A549 (cell line): Measurements from ENCODE around the gene PLEKHA7. TPM values are rescaled to one million over a fixed set of nuclear protein-coding genes. Genes with fewer than 3 reads are reported as not detected.

Source experiments
- ATAC-seq, 2 experiments: fragments of 200-7000 bp in 1 of 2; fragments of >200 bp in 1 of 2; cut with Nextera tagmentation in 1 of 2; cut with Tn5 transposase in 1 of 2; 3 replicates each; pipeline versions ENCODE4 v1.8.0 to v1.9.1; 2018 to 2020; ENCODE audit warnings: mild to moderate bottlenecking in 1 of 2, moderate library complexity in 1 of 2
- CTCF ChIA-PET: fragments of 300-600 bp; sonication (Branson Sonifier 250); formaldehyde crosslinking; extraction: SDS; loops from one replicate; lab custom pipeline; 2021; ENCODE audit warnings: antibody characterized with exemption, inconsistent platforms; lab: Yijun Ruan, JAX
- POLR2A ChIA-PET: fragments of 350-600 bp; formaldehyde crosslinking; extraction: SDS; loops from one replicate; lab custom pipeline; 2021; ENCODE audit warnings: antibody characterized with exemption, inconsistent platforms; lab: Yijun Ruan, JAX
- DNase-seq, 2 experiments: peaks; one replicate each; pipeline versions ENCODE4 v3.0.0 to v3.0.0-alpha.2; 2011 to 2016; ENCODE audit warnings: low read depth in 1 of 2, low spot score in 1 of 2
- FAIRE-seq: peaks from 2 replicates; lab custom pipeline; 2011; peaks lifted over from hg19 to GRCh38; lab: Jason Lieb, UNC
- H3K27ac ChIP-seq, 2 experiments: fragments of >200 bp; sonication (Bioruptor Twin); formaldehyde crosslinking; 3 replicates each; pipeline ENCODE4 v1.5.1; 2016 to 2017
- H3K4me1 ChIP-seq: fragments of >200 bp; sonication (Bioruptor Twin); formaldehyde crosslinking; 3 replicates; pipeline ENCODE4 v1.6.1; 2016
- H3K4me2 ChIP-seq: fragments of >200 bp; sonication (Bioruptor Twin); formaldehyde crosslinking; 3 replicates; pipeline ENCODE4 v1.6.1; 2016
- H3K4me3 ChIP-seq: fragments of >200 bp; sonication (Bioruptor Twin); formaldehyde crosslinking; 3 replicates; pipeline ENCODE4 v1.5.1; 2016
- H3K9me3 ChIP-seq: fragments of >200 bp; sonication (Bioruptor Twin); formaldehyde crosslinking; 3 replicates; pipeline ENCODE4 v1.6.1; 2016
- BHLHE40 ChIP-seq: IDR thresholded peaks from 2 replicates; pipeline ENCODE4 v1.6.1; 2012; ENCODE audit warnings: low read depth, low read length, inconsistent platforms
- CBX2 ChIP-seq: fragments of 200-600 bp; sonication (generic); IDR thresholded peaks from 2 replicates; pipeline ENCODE4 v1.6.1; 2016; ENCODE audit warnings: low read depth, mild to moderate bottlenecking, borderline replicate concordance
- CEBPB ChIP-seq, 2 experiments: fragments of >200 bp in 1 of 2; sonication (Bioruptor Twin) in 1 of 2; formaldehyde crosslinking in 1 of 2; IDR thresholded peaks; 2 replicates each; pipeline ENCODE4 v1.6.1; 2012 to 2016
- CHD2 ChIP-seq: fragments of 150-350 bp; IDR thresholded peaks from 2 replicates; pipeline ENCODE4 v1.6.1; 2014; ENCODE audit warnings: low read length; ENCODE audit not compliant: partially characterized antibody
- CHD4 ChIP-seq: fragments of 200-600 bp; sonication (generic); IDR thresholded peaks from 2 replicates; pipeline ENCODE4 v1.6.1; 2016; ENCODE audit warnings: antibody characterized with exemption, mild to moderate bottlenecking, borderline replicate concordance
- EP300 ChIP-seq, 2 experiments: fragments of >200 bp; sonication (Bioruptor Twin); formaldehyde crosslinking; IDR thresholded peaks; 2 replicates in 1 of 2; 3 replicates in 1 of 2; pipeline ENCODE4 v1.6.1; 2016 to 2017
- ESRRA ChIP-seq: fragments of 150-350 bp; IDR thresholded peaks from 2 replicates; pipeline ENCODE4 v1.6.1; 2014; ENCODE audit warnings: mild to moderate bottlenecking, low read length, borderline replicate concordance
- FOSB ChIP-seq: fragments of 250-450 bp; sonication (Bioruptor Pico); IDR thresholded peaks from 2 replicates; pipeline ENCODE4 v1.5.0; 2020; ENCODE audit warnings: mild to moderate bottlenecking, moderate library complexity
- FOSL2 ChIP-seq, 2 experiments: fragments of 450-650 bp in 1 of 2; fragments of >200 bp in 1 of 2; sonication (Bioruptor Twin) in 1 of 2; formaldehyde crosslinking; IDR thresholded peaks; 2 replicates each; pipeline versions ENCODE4 v1.5.0 to v1.6.1; 2016 to 2020; ENCODE audit warnings: mild to moderate bottlenecking in 1 of 2, moderate library complexity in 1 of 2
- GATA3 ChIP-seq: IDR thresholded peaks from 2 replicates; pipeline ENCODE4 v1.6.1; 2012; ENCODE audit warnings: borderline replicate concordance
- HES2 ChIP-seq: fragments of >200 bp; sonication (Bioruptor Twin); formaldehyde crosslinking; IDR thresholded peaks from 2 replicates; pipeline ENCODE4 v1.6.1; 2016
- KDM1A ChIP-seq: fragments of 200-600 bp; sonication (generic); IDR thresholded peaks from 2 replicates; pipeline ENCODE4 v1.6.1; 2016; ENCODE audit warnings: low read depth, mild to moderate bottlenecking
- NFE2L2 ChIP-seq: fragments of 150-350 bp; conservative IDR thresholded peaks from 2 replicates; pipeline ENCODE4 v1.6.1; 2014; ENCODE audit warnings: low read length
- NR3C1 ChIP-seq: fragments of >200 bp; sonication (Bioruptor Twin); formaldehyde crosslinking; IDR thresholded peaks from 3 replicates; pipeline ENCODE4 v1.6.1; 2017
- POLR2A ChIP-seq: IDR thresholded peaks from 2 replicates; pipeline ENCODE4 v1.6.1; 2012; ENCODE audit warnings: mild to moderate bottlenecking, low read length
- SMC3 ChIP-seq: fragments of >200 bp; sonication (Bioruptor Twin); formaldehyde crosslinking; IDR thresholded peaks from 3 replicates; pipeline ENCODE4 v1.6.1; 2018; ENCODE audit warnings: inconsistent platforms
- TP53 ChIP-seq: fragments of 250-450 bp; sonication (Bioruptor Pico); IDR thresholded peaks from 2 replicates; pipeline ENCODE4 v1.5.0; 2021; ENCODE audit warnings: mild to moderate bottlenecking, moderate library complexity
- ZC3H11A ChIP-seq: fragments of 450-650 bp; IDR thresholded peaks from 2 replicates; pipeline ENCODE4 v1.6.1; 2014; ENCODE audit warnings: antibody characterized with exemption, mild to moderate bottlenecking
- WGBS: methylation state at CpG from one replicate; pipeline ENCODE4 v1.1.6; 2017; ENCODE audit errors: missing lambda C conversion rate; 5-methylcytosine and 5-hydroxymethylcytosine counted together
- polyA plus RNA-seq, 4 experiments: library from polyadenylated mRNA; depleted of rRNA in 3 of 4; stranded (reverse); fragments of >200 nt; fragmentation: RNase III in 1 of 4; extraction: RNeasy Plus Mini Kit Qiagen cat#74134 plus additional on column Dnase treatment in 1 of 4; gene quantifications; 2 replicates in 3 of 4; 3 replicates in 1 of 4; pipeline ENCODE4 v1.2.3, GENCODE V29; 2011 to 2017
- TF ChIP-seq, protein P1 (sequence below): fragments of 250-450 bp; sonication (Bioruptor Pico); IDR thresholded peaks from 2 replicates; pipeline ENCODE4 v1.5.0; 2021; ENCODE audit warnings: mild to moderate bottlenecking, moderate library complexity, borderline replicate concordance
- TF ChIP-seq, protein P2 (sequence below): IDR thresholded peaks from 2 replicates; pipeline ENCODE4 v1.6.1; 2012
- TF ChIP-seq, protein P3 (sequence below): IDR thresholded peaks from 2 replicates; pipeline ENCODE4 v1.6.1; 2012; ENCODE audit warnings: low read depth, borderline replicate concordance
- TF ChIP-seq, protein P4 (sequence below): fragments of 450-650 bp; IDR thresholded peaks from 2 replicates; pipeline ENCODE4 v1.6.1; 2014; ENCODE audit warnings: antibody characterized with exemption
- TF ChIP-seq, protein P5 (sequence below): fragments of 200-600 bp; sonication (generic); IDR thresholded peaks from 2 replicates; pipeline ENCODE4 v1.6.1; 2016; ENCODE audit warnings: antibody characterized with exemption, mild to moderate bottlenecking, moderate library complexity

PLEKHA7 gene
- polyA plus RNA-seq, 2 of the 4 experiments (the other 2 are of a cell fraction) = 8.7 to 13.8 TPM

GRCh38 chr11:16804104-16804947, 209.9 kb downstream of the PLEKHA7 start:
- H3K4me2 ChIP-seq = no peak overlapping the region
- ATAC-seq (no peak), DNase-seq (no peak), FAIRE-seq (no peak)
- no peak overlapping the region for H3K4me3 ChIP-seq
- peaks cover 27% of the 10 kb centered on the region for H3K4me1 ChIP-seq
- POLR2A ChIA-PET = no interaction called here
- H3K9me3 ChIP-seq = no peaks in the 10 kb centered on the region
- H3K27ac ChIP-seq = no peak overlapping the region
- CTCF ChIA-PET = interaction anchor here (1.3 to 1.8 kb wide), 2 partner anchors 9 to 19 kb away, joined by 3 to 7 read pairs; no protein-coding TSS in a partner anchor
- TF ChIP-seq, protein P1, sequence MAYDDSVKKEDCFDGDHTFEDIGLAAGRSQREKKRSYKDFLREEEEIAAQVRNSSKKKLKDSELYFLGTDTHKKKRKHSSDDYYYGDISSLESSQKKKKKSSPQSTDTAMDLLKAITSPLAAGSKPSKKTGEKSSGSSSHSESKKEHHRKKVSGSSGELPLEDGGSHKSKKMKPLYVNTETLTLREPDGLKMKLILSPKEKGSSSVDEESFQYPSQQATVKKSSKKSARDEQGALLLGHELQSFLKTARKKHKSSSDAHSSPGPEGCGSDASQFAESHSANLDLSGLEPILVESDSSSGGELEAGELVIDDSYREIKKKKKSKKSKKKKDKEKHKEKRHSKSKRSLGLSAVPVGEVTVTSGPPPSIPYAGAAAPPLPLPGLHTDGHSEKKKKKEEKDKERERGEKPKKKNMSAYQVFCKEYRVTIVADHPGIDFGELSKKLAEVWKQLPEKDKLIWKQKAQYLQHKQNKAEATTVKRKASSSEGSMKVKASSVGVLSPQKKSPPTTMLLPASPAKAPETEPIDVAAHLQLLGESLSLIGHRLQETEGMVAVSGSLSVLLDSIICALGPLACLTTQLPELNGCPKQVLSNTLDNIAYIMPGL = no peak
- TF ChIP-seq, protein P2, sequence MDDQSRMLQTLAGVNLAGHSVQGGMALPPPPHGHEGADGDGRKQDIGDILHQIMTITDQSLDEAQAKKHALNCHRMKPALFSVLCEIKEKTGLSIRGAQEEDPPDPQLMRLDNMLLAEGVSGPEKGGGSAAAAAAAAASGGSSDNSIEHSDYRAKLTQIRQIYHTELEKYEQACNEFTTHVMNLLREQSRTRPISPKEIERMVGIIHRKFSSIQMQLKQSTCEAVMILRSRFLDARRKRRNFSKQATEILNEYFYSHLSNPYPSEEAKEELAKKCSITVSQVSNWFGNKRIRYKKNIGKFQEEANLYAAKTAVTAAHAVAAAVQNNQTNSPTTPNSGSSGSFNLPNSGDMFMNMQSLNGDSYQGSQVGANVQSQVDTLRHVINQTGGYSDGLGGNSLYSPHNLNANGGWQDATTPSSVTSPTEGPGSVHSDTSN = no peak
- no peak for TF ChIP-seq NFE2L2
- no peak for TF ChIP-seq HES2
- TF ChIP-seq NR3C1 = no peak
- TF ChIP-seq, protein P3, sequence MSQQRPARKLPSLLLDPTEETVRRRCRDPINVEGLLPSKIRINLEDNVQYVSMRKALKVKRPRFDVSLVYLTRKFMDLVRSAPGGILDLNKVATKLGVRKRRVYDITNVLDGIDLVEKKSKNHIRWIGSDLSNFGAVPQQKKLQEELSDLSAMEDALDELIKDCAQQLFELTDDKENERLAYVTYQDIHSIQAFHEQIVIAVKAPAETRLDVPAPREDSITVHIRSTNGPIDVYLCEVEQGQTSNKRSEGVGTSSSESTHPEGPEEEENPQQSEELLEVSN = no peak
- no peak for TF ChIP-seq FOSL2 (IDR thresholded peaks at IDR 0.05)
- no peak for TF ChIP-seq FOSL2 (CRISPR knock-in tag; IDR thresholded peaks at IDR 0.05)
- TF ChIP-seq, protein P4, sequence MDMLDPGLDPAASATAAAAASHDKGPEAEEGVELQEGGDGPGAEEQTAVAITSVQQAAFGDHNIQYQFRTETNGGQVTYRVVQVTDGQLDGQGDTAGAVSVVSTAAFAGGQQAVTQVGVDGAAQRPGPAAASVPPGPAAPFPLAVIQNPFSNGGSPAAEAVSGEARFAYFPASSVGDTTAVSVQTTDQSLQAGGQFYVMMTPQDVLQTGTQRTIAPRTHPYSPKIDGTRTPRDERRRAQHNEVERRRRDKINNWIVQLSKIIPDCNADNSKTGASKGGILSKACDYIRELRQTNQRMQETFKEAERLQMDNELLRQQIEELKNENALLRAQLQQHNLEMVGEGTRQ = no peak
- no peak for TF ChIP-seq CEBPB (IDR thresholded peaks at IDR 0.05)
- no peak for TF ChIP-seq SMC3
- TF ChIP-seq POLR2A = no peak
- TF ChIP-seq CHD4 = no peak
- TF ChIP-seq GATA3 = no peak
- 89% methylated on average over 7 of the region's 7 CpGs for WGBS

DNA sequence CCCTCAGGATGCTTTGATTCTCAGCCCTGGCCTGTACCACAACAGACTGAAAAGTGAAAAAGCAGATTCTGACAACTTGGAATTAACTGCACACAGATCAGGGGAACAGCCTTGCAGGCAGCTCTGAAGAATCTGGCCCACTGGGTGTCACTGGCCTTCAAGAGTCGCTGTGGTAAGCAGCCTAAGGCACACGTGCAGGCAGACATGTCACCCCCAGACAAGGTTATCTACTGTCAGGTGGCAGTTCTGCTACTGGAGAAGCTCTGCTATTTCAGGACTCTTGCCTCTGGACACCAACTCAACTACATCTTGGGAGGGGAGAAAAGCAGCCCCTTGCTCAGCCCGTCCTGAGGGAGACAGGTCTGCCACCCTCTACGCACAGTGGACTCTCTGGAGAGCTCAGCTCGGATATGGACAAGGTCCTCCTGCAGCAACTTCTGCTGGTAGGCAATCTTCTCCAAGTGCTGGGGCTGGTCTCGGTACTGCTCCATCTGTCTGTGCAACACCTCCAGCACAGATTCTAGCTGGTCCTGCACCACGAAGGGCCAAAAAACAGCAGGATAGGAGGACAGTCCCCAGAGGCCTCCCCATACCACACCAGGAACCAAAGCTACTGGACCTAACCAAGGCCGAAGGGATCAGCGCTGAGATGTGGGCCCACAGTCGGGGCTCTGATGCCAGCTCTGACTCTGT, 212.8 kb downstream of the PLEKHA7 start:
- Histone ChIP-seq H3K9me3 (no peaks in the 10 kb centered on the region), H3K27ac (no peak overlapping the region), H3K4me2 (no peak overlapping the region), H3K4me3 (no peak overlapping the region), H3K4me1 (peaks cover 22% of the 10 kb centered on the region)
- ATAC-seq (no peak), FAIRE-seq (no peak), DNase-seq (no peak)
- CTCF ChIA-PET = interaction anchor here (1.8 to 3.5 kb wide), 4 partner anchors 10 to 19 kb away, joined by 7 to 28 read pairs (median 14); no protein-coding TSS in a partner anchor
- whole genome bisulfite sequencing = 87% methylated on average over 8 of the region's 10 CpGs
- POLR2A ChIA-PET = no interaction called here
- no peak for TF ChIP-seq NR3C1
- no peak for TF ChIP-seq EP300 (IDR thresholded peaks at IDR 0.05)
- no peak for TF ChIP-seq KDM1A
- no peak for TF ChIP-seq ZC3H11A
- TF ChIP-seq CHD2 = no peak
- TF ChIP-seq GATA3 = no peak
- TF ChIP-seq, protein P3 = no peak
- no peak for TF ChIP-seq BHLHE40
- no peak for TF ChIP-seq ESRRA
- TF ChIP-seq, protein P5, sequence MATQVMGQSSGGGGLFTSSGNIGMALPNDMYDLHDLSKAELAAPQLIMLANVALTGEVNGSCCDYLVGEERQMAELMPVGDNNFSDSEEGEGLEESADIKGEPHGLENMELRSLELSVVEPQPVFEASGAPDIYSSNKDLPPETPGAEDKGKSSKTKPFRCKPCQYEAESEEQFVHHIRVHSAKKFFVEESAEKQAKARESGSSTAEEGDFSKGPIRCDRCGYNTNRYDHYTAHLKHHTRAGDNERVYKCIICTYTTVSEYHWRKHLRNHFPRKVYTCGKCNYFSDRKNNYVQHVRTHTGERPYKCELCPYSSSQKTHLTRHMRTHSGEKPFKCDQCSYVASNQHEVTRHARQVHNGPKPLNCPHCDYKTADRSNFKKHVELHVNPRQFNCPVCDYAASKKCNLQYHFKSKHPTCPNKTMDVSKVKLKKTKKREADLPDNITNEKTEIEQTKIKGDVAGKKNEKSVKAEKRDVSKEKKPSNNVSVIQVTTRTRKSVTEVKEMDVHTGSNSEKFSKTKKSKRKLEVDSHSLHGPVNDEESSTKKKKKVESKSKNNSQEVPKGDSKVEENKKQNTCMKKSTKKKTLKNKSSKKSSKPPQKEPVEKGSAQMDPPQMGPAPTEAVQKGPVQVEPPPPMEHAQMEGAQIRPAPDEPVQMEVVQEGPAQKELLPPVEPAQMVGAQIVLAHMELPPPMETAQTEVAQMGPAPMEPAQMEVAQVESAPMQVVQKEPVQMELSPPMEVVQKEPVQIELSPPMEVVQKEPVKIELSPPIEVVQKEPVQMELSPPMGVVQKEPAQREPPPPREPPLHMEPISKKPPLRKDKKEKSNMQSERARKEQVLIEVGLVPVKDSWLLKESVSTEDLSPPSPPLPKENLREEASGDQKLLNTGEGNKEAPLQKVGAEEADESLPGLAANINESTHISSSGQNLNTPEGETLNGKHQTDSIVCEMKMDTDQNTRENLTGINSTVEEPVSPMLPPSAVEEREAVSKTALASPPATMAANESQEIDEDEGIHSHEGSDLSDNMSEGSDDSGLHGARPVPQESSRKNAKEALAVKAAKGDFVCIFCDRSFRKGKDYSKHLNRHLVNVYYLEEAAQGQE = no peak
- TF ChIP-seq, protein P1 = no peak
- no peak for TF ChIP-seq TP53 (CRISPR knock-in tag)
- TF ChIP-seq SMC3 = no peak
- no peak for TF ChIP-seq FOSB (CRISPR knock-in tag)
- TF ChIP-seq CBX2 = no peak
